22Rv1 (cell line): ENCODE data around the gene MAMDC2.

Experiments
- CTCF ChIP-seq: fragments of 450-650 bp; IDR thresholded peaks from 2 replicates; pipeline ENCODE4 v1.5.1; 2017; ENCODE audit warnings: mild to moderate bottlenecking
- ZFX ChIP-seq: fragments of 450-650 bp; IDR thresholded peaks from 2 replicates; pipeline ENCODE4 v1.6.1; 2017; ENCODE audit warnings: antibody characterized with exemption, borderline replicate concordance

- TF ChIP-seq CTCF (no peak), ZFX (no peak)
Observed at GRCh38 chr9:70080481-70081119, 37.0 kb downstream of the MAMDC2 start.
